ENCODE results near the gene SPEG. TPM values are rescaled to one million over a fixed set of nuclear protein-coding genes. Genes with fewer than 3 reads are reported as not detected.

SPEG gene
- total RNA-seq, 6 donors from 2014 or later = 2.3 to 8.9 (median 4.9) TPM

- DNase-seq (no peak), ATAC-seq (ENCODE audit: low FRiP score in 2 of 2) (no peak)
- H3K27ac ChIP-seq = no peak overlapping the region
- 2 to 21% methylated on average over 3 to 4 of the region's 4 CpGs for WGBS, 2 donors
- H3K9me3 ChIP-seq = no peaks in the 10 kb centered on the region
- no peak overlapping the region for H3K4me3 ChIP-seq
- H3K27me3 ChIP-seq = peaks cover 0 to 51% (median 25%) of the 10 kb centered on the region in 4 donors
- peaks cover 22 to 29% (median 24%) of the 10 kb centered on the region in 4 donors for H3K4me1 ChIP-seq
- no peaks in the 10 kb centered on the region for H3K36me3 ChIP-seq
- no peak for TF ChIP-seq EP300 (IDR thresholded peaks at IDR 0.05)
- no peak for TF ChIP-seq POLR2AphosphoS5 (IDR thresholded peaks at IDR 0.05)
- TF ChIP-seq, protein P1, sequence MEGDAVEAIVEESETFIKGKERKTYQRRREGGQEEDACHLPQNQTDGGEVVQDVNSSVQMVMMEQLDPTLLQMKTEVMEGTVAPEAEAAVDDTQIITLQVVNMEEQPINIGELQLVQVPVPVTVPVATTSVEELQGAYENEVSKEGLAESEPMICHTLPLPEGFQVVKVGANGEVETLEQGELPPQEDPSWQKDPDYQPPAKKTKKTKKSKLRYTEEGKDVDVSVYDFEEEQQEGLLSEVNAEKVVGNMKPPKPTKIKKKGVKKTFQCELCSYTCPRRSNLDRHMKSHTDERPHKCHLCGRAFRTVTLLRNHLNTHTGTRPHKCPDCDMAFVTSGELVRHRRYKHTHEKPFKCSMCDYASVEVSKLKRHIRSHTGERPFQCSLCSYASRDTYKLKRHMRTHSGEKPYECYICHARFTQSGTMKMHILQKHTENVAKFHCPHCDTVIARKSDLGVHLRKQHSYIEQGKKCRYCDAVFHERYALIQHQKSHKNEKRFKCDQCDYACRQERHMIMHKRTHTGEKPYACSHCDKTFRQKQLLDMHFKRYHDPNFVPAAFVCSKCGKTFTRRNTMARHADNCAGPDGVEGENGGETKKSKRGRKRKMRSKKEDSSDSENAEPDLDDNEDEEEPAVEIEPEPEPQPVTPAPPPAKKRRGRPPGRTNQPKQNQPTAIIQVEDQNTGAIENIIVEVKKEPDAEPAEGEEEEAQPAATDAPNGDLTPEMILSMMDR (IDR thresholded peaks at IDR 0.05) = no peak
- TF ChIP-seq POLR2A (IDR thresholded peaks at IDR 0.05) = no peak
Observed at GRCh38 chr2:219513787-219514186, 79.1 kb downstream of the SPEG start.

GRCh38 chr2:219514196-219514761, 79.6 kb downstream of the SPEG start, which contains the start of gene ASIC4:
Gene ASIC4, plus strand, starts transcription at chr2:219514482. Its CDS starts 243 bp downstream, at chr2:219514725.
- 7% methylated on average over 23 of the region's 31 CpGs; no CpG with 5 or more reads in 1 of the 2 donors for WGBS, 2 donors
- ATAC-seq (ENCODE audit: low FRiP score in 2 of 2) = no peak
- no peak within 1 kb of the TSS for H3K4me3 ChIP-seq
- peaks cover 17 to 25% (median 21%) of the 10 kb centered on the region in 4 donors for H3K4me1 ChIP-seq
- H3K27ac ChIP-seq = no peak within 1 kb of the TSS
- no peaks in the 10 kb centered on the region for H3K36me3 ChIP-seq
- H3K9me3 ChIP-seq = no peaks in the 10 kb centered on the region
- TF ChIP-seq EP300 (IDR thresholded peaks at IDR 0.05) = no peak
- no peak for TF ChIP-seq POLR2AphosphoS5 (IDR thresholded peaks at IDR 0.05)
- TF ChIP-seq, protein P1 (IDR thresholded peaks at IDR 0.05) = no peak
- no peak for TF ChIP-seq POLR2A (IDR thresholded peaks at IDR 0.05)
- H3K27me3 ChIP-seq = peaks cover 0 to 46% (median 25%) of the 10 kb centered on the region in 4 donors
- DNase-seq = no peak

DNA sequence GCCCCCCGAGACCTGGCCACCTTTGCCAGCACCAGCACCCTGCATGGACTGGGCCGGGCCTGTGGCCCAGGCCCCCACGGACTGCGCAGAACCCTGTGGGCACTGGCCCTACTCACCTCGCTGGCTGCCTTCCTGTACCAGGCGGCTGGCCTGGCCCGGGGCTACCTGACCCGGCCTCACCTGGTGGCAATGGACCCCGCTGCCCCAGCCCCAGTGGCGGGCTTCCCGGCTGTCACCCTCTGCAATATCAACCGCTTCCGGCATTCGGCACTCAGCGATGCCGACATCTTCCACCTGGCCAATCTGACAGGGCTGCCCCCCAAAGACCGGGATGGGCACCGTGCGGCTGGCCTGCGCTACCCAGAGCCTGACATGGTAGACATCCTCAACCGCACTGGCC, 80.2 kb downstream of the SPEG start:
- Histone ChIP-seq H3K36me3 (no peaks in the 10 kb centered on the region), H3K9me3 (no peaks in the 10 kb centered on the region), H3K4me3 (no peak overlapping the region), H3K4me1 (peaks cover 11 to 19% (median 16%) of the 10 kb centered on the region in 4 donors), H3K27me3 (peaks cover 0 to 45% (median 23%) of the 10 kb centered on the region in 4 donors), H3K27ac (no peak overlapping the region)
- 73 to 75% methylated on average over 4 to 21 of the region's 21 CpGs for WGBS, 2 donors
- no peak for DNase-seq
- no peak for TF ChIP-seq EP300 (IDR thresholded peaks at IDR 0.05)
- TF ChIP-seq, protein P1 (IDR thresholded peaks at IDR 0.05) = no peak
- no peak for TF ChIP-seq POLR2AphosphoS5 (IDR thresholded peaks at IDR 0.05)
- TF ChIP-seq POLR2A (IDR thresholded peaks at IDR 0.05) = no peak
- no peak for ATAC-seq (ENCODE audit: low FRiP score in 2 of 2)

DNA sequence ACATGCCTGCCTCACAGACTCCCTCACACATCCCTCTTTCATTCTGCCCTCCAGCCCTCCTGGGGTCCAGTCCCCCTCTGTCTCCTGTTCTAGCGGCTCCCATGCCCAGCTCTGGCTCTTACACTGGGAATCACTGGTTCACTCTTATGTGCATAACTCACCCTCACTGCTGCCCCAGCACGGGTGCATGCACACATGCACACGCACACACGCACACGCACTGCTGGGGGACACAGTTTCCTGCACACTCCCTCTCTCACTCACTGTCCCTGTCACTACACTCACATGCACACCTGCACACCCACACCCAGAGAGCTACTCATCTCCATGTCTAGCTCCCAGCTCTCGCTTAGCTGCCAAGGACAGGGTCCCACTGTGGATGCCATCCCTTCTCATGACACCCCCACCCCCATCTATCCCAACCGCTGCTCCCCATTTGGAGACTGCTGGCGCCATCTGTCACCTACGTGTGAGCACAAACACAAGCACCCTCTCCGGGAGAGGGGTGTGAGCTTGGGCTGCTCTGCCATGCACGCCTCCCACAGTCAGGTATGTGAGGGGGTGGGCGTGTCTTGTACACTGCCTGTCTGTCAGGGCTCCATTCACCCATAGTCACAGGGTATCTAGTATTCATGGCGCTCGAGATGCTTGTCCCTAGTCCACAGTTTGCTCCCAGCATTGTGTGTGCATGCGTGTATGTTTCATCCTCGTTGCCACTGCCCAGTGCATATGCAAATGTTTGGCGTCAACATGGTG, 81.4 kb downstream of the SPEG start:
- H3K27ac ChIP-seq = no peak overlapping the region
- TF ChIP-seq POLR2A (IDR thresholded peaks at IDR 0.05) (no peak), POLR2AphosphoS5 (IDR thresholded peaks at IDR 0.05) (no peak)
- no peaks in the 10 kb centered on the region for H3K36me3 ChIP-seq
- no peak for DNase-seq
- WGBS, 2 donors = 62 to 66% methylated on average over 13 to 17 of the region's 17 CpGs
- ATAC-seq (ENCODE audit: low FRiP score in 2 of 2) = no peak
- no peaks in the 10 kb centered on the region for H3K9me3 ChIP-seq
- H3K4me1 ChIP-seq = peaks cover 7 to 10% (median 8%) of the 10 kb centered on the region in 4 donors
- H3K27me3 ChIP-seq = peaks cover 0 to 39% (median 17%) of the 10 kb centered on the region in 4 donors
- H3K4me3 ChIP-seq = no peak overlapping the region

GRCh38 chr2:219516888-219517287, 82.2 kb downstream of the SPEG start:
- no peak overlapping the region for H3K4me3 ChIP-seq
- ATAC-seq (ENCODE audit: low FRiP score in 2 of 2) (no peak), DNase-seq (no peak)
- H3K27me3 ChIP-seq = peaks cover 0 to 36% (median 17%) of the 10 kb centered on the region in 4 donors
- H3K4me1 ChIP-seq = peaks cover 7 to 10% (median 8%) of the 10 kb centered on the region in 4 donors
- WGBS, 2 donors = 36 to 52% methylated on average over 7 of the region's 7 CpGs
- no peak for TF ChIP-seq POLR2AphosphoS5 (IDR thresholded peaks at IDR 0.05)
- TF ChIP-seq EP300 (IDR thresholded peaks at IDR 0.05) = no peak
- TF ChIP-seq, protein P1 (IDR thresholded peaks at IDR 0.05) = no peak
- no peak for TF ChIP-seq POLR2A (IDR thresholded peaks at IDR 0.05)
- no peaks in the 10 kb centered on the region for H3K9me3 ChIP-seq
- H3K27ac ChIP-seq = no peak overlapping the region
- no peaks in the 10 kb centered on the region for H3K36me3 ChIP-seq

Data from upper lobe of left lung (tissue), 6 donors.